GM23248 (cell line): ENCODE results near the gene PANX2. TPM values are rescaled to one million over a fixed set of nuclear protein-coding genes. Genes with fewer than 3 reads are reported as not detected.

Experiments
- DNase-seq: peaks from one replicate; pipeline ENCODE4 v3.0.0-alpha.2; 2015
- H2AFZ ChIP-seq: fragments of 200-600 bp; sonication (generic); 2 replicates; pipeline ENCODE4 v1.6.1; 2016; ENCODE audit warnings: antibody characterized with exemption
- H3F3A ChIP-seq: fragments of 200-600 bp; sonication (generic); 2 replicates; pipeline ENCODE4 v1.6.1; 2016; ENCODE audit warnings: mild to moderate bottlenecking, antibody characterized with exemption, mixed run types; ENCODE audit not compliant: insufficient read depth
- H3K27ac ChIP-seq: fragments of 200-600 bp; sonication (generic); 2 replicates; pipeline ENCODE4 v1.5.1; 2016; ENCODE audit warnings: mild to moderate bottlenecking
- H3K27me3 ChIP-seq: fragments of 200-600 bp; sonication (generic); replicated peaks from 2 replicates; pipeline ENCODE4 v1.6.1; 2016; ENCODE audit warnings: mild to moderate bottlenecking; ENCODE audit not compliant: insufficient read depth
- H3K36me3 ChIP-seq: fragments of 200-600 bp; sonication (generic); 2 replicates; pipeline ENCODE4 v1.6.1; 2016; ENCODE audit warnings: low read depth, mild to moderate bottlenecking
- H3K4me1 ChIP-seq: fragments of 200-600 bp; sonication (generic); 2 replicates; pipeline ENCODE4 v1.6.1; 2016; ENCODE audit warnings: mild to moderate bottlenecking; ENCODE audit not compliant: insufficient read depth
- H3K4me2 ChIP-seq: fragments of 200-600 bp; sonication (generic); one replicate; pipeline ENCODE4 v1.6.1; 2016; ENCODE audit warnings: mild to moderate bottlenecking; ENCODE audit not compliant: unreplicated experiment
- H3K4me3 ChIP-seq: fragments of 200-600 bp; sonication (generic); 2 replicates; pipeline ENCODE4 v1.5.1; 2016; ENCODE audit warnings: mild to moderate bottlenecking
- H3K79me2 ChIP-seq: fragments of 200-600 bp; sonication (generic); 2 replicates; pipeline ENCODE4 v1.6.1; 2016; ENCODE audit warnings: mild to moderate bottlenecking; ENCODE audit not compliant: insufficient read depth
- H3K9ac ChIP-seq: fragments of 200-600 bp; sonication (generic); 2 replicates; pipeline ENCODE4 v1.6.1; 2016; ENCODE audit warnings: mild to moderate bottlenecking
- H3K9me2 ChIP-seq: fragments of 200-600 bp; sonication (generic); 2 replicates; pipeline ENCODE4 v1.6.1; 2016; ENCODE audit warnings: mixed run types, mild to moderate bottlenecking, moderate library complexity; ENCODE audit not compliant: insufficient read depth
- H3K9me3 ChIP-seq: fragments of 200-600 bp; sonication (generic); one replicate; pipeline ENCODE4 v1.6.1; 2017; ENCODE audit warnings: low read depth
- H4K20me1 ChIP-seq: fragments of 200-600 bp; sonication (generic); 2 replicates; pipeline ENCODE4 v1.6.0; 2016; ENCODE audit not compliant: insufficient read depth
- EZH2 ChIP-seq: fragments of 200-600 bp; sonication (generic); IDR thresholded peaks from 2 replicates; pipeline ENCODE4 v1.6.1; 2018; ENCODE audit warnings: antibody characterized with exemption, mild to moderate bottlenecking; ENCODE audit not compliant: insufficient read depth, poor library complexity, severe bottlenecking
- EZH2phosphoT487 ChIP-seq: fragments of 200-600 bp; sonication (generic); IDR thresholded peaks from 2 replicates; pipeline ENCODE4 v1.6.1; 2018; ENCODE audit warnings: antibody characterized with exemption, moderate library complexity, mild to moderate bottlenecking, low read depth; ENCODE audit not compliant: insufficient read depth
- WGBS, 2 experiments: methylation state at CpG; one replicate each; pipeline ENCODE4 v1.1.6; 2015 to 2017; ENCODE audit warnings: low lambda C conversion rate in 2 of 2, low coverage in 1 of 2; ENCODE audit errors: missing lambda C conversion rate in 2 of 2; 5-methylcytosine and 5-hydroxymethylcytosine counted together
- in situ Hi-C: fragments of 300-500 bp; cut with MboI; formaldehyde crosslinking; loops from 2 replicates; pipeline ENCODE4 v1.15.0; 2020
- polyA plus RNA-seq: library from polyadenylated mRNA; unstranded; fragments of >200 nt; fragmentation: Nextera tagmentation; extraction: Ambion mirVana; gene quantifications from 2 replicates; pipeline ENCODE4 v1.2.1, GENCODE V29; 2016
- total RNA-seq: library from RNA; depleted of rRNA; stranded (reverse); fragments of >200 nt; shearing (Covaris generic); gene quantifications from 2 replicates; pipeline ENCODE4 v1.2.3, GENCODE V29; 2014

The PANX2 gene
- total and polyA plus RNA-seq, 2 experiments from 2014 or later, result 0.18 TPM; not detected in 1

DNA sequence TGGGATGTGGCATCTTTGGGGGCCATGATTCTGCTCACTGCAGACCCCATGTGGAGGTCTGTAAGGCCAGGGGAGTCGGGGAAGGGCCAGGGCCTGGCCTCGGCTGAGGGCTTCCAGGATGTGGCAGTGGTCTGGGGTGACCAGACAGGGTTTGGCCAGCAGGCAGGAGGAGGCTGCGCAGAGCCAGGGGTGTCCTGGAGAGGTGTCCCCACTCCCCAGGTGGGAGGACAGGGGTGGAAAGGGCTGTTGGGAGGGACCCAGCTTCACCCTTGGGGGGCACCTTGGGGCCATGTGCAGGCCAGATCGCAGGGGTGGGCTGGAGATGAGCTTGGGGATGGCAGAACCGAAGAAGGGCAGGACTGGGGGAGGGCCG lies 3.4 kb downstream of the PANX2 start:
- Histone ChIP-seq H2AFZ (no peak overlapping the region), H3K9me2 (no peaks in the 10 kb centered on the region), H3K27me3 (peaks cover 17% of the 10 kb centered on the region), H3K9ac (no peak overlapping the region), H3K27ac (no peak overlapping the region), H3K79me2 (no peaks in the 10 kb centered on the region), H3K4me2 (no peak overlapping the region), H4K20me1 (no peaks in the 10 kb centered on the region), H3K36me3 (no peaks in the 10 kb centered on the region), H3K4me1 (no peaks in the 10 kb centered on the region), H3K9me3 (no peaks in the 10 kb centered on the region), H3K4me3 (no peak overlapping the region), H3F3A (no peaks in the 10 kb centered on the region)
- in situ Hi-C loops, result no loop called here
- WGBS, 2 experiments, result 79 to 83% methylated on average over 3 to 6 of the region's 6 CpGs
- DNase-seq, result no peak
- no peak for TF ChIP-seq EZH2
- no peak for TF ChIP-seq EZH2phosphoT487

DNA sequence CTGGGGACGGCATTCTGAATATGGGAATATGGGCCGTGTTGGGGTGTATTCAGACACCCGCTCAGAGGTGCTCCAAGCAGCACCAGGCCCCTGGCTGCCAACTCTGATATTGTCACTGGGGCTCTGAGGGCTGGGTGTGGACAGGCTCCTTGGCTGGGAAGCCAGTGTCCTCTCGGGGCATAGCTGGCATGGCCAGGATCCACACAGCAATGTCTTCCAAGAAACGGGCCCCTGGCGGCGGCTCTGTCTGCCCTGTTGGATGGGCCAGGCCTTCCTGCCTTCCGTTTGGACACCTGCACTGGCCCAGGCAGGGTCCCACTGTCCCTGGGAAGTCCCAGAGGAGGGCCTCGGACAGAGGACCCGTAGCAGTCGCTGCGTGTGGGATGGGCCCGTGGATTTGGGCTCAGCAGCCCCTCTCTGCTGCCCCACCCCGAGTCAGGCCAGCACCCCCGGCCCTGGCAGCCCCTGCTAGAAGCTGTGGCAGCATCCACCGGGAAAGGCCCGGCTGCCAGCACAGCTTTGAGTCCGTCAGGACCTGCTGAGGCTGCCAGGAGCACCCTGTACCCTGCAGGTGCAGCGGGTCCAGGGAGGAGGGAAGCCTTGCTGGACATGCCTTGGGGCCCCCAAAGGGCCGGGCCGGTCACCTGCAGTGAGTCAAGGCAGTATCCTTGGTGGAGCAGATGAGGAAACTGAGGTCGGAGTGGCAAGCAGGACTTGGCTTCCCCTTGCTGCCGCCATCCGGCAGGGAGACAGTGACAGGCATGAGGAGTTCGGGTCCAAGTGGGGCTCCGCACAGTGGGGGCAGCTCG lies 4.1 kb downstream of the PANX2 start:
- H3K9me3 ChIP-seq, result no peaks in the 10 kb centered on the region
- no peak overlapping the region for H3K9ac ChIP-seq
- no peaks in the 10 kb centered on the region for H3K36me3 ChIP-seq
- H3K9me2 ChIP-seq, result no peaks in the 10 kb centered on the region
- DNase-seq, result no peak
- no peak overlapping the region for H2AFZ ChIP-seq
- no peak for TF ChIP-seq EZH2phosphoT487
- no peak for TF ChIP-seq EZH2
- no peak overlapping the region for H3K4me2 ChIP-seq
- WGBS, 2 experiments, result 79 to 82% methylated on average over 22 to 23 of the region's 27 CpGs
- peaks cover 12% of the 10 kb centered on the region; the same call in 1 of the 2 replicates for H3K27me3 ChIP-seq
- H3F3A ChIP-seq, result no peaks in the 10 kb centered on the region
- H3K27ac ChIP-seq, result no peak overlapping the region
- no peaks in the 10 kb centered on the region for H3K79me2 ChIP-seq
- no peak overlapping the region for H3K4me3 ChIP-seq
- H4K20me1 ChIP-seq, result no peaks in the 10 kb centered on the region
- no peaks in the 10 kb centered on the region for H3K4me1 ChIP-seq
- in situ Hi-C loops, result no loop called here

DNA sequence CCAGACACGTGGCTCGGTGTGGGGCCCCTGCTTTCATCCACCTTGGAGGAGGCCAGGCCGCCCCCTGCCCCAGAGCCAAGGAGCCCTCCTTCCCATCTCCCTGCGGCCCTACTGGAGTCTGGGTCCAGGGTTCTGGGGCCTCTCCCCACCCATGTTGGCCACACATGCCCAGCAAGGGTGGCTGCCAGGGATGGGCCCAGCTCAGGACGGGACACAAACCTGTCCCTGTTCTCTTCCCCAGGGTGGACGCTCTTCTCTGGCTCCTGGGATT lies 4.6 kb downstream of the PANX2 start:
- Histone ChIP-seq H3K4me3 (no peak overlapping the region), H3K4me2 (no peak overlapping the region), H3K9me3 (no peaks in the 10 kb centered on the region), H3K27me3 (peaks cover 12% of the 10 kb centered on the region; the same call in 1 of the 2 replicates), H3K9me2 (no peaks in the 10 kb centered on the region), H4K20me1 (no peaks in the 10 kb centered on the region), H3K9ac (no peak overlapping the region), H3F3A (no peaks in the 10 kb centered on the region), H3K36me3 (no peaks in the 10 kb centered on the region), H3K4me1 (no peaks in the 10 kb centered on the region), H3K79me2 (no peaks in the 10 kb centered on the region), H2AFZ (no peak overlapping the region), H3K27ac (no peak overlapping the region)
- in situ Hi-C loops, result no loop called here
- TF ChIP-seq EZH2phosphoT487 (no peak), EZH2 (no peak)
- 69 to 70% methylated on average over 5 to 6 of the region's 6 CpGs for WGBS, 2 experiments
- no peak for DNase-seq

DNA sequence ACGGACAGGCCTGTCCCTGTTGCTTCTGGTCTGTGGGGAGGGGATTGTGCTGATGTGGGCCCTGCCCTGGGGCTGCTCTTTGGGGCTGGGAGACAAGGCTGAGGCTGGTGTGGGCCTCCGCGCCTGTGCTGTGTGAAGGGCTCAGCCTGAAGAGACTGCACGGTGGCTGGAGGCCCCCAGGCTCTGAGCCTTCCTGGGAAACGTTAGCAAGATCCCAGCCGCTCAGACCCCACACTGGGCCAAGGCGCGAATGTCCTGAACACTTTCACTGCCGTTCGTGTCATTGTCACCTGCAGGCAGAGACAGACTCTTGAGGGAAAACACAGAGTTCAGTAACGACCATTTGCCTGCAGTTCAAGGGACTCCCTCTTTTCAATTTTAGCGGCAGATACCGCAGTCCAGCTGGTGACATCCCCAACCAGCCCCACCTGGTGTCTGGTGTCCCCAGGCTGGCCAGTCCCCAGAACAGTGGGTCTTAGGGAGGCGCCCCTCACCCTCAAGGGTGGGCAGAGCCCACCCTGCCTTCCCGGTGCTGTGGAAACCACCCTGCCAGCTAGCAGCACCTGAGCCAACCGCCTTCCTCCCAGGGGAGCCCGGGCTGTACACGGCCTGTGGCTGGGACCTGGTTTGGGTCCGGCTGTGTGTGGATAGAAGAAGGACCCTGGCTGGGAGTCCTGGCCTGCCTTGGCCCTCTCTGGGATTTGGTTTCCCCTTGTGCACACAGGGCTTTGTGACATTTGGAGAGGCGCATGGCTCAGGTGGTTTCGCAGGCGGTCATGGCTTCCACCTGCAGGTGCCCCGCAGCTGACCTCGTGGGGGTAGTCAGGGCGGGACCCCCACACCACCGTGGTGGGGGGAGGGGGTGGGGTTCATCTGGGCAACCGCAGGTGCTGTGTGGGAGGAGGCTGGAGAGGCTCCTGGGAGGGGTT lies 5.7 kb downstream of the PANX2 start:
- H2AFZ ChIP-seq, result no peak overlapping the region

More for the DNA sequence above, 5.7 kb downstream of the PANX2 start:
- TF ChIP-seq EZH2, result no peak
- no peak for TF ChIP-seq EZH2phosphoT487
- no peaks in the 10 kb centered on the region for H3F3A ChIP-seq
- H3K9ac ChIP-seq, result no peak overlapping the region
- no peaks in the 10 kb centered on the region for H3K4me1 ChIP-seq
- H3K9me3 ChIP-seq, result no peaks in the 10 kb centered on the region
- 69 to 73% methylated on average over 26 of the region's 27 CpGs for WGBS, 2 experiments
- in situ Hi-C loops, result no loop called here
- no peak for DNase-seq
- H3K27me3 ChIP-seq, result peaks cover 7% of the 10 kb centered on the region; the same call in 1 of the 2 replicates
- no peaks in the 10 kb centered on the region for H3K9me2 ChIP-seq
- no peak overlapping the region for H3K4me3 ChIP-seq
- H3K4me2 ChIP-seq, result no peak overlapping the region
- no peaks in the 10 kb centered on the region for H4K20me1 ChIP-seq
- H3K27ac ChIP-seq, result no peak overlapping the region
- no peaks in the 10 kb centered on the region for H3K79me2 ChIP-seq
- H3K36me3 ChIP-seq, result no peaks in the 10 kb centered on the region
